Cardiac fibroblast (primary cell): ENCODE measurements around the gene RNF208.

Experiments used
- DNase-seq, 2 donors: peaks; one replicate each; pipeline versions ENCODE4 v3.0.0 to v3.0.0-alpha.2; 2010; ENCODE audit warnings: low read depth in 2 of 2
- H3K4me3 ChIP-seq, 2 donors: replicated peaks in 1 of 2; 1 replicate in 1 of 2; 2 replicates in 1 of 2; pipeline ENCODE4 v1.5.1; 2011; ENCODE audit warnings: low read depth in 2 of 2, low read length in 2 of 2, mild to moderate bottlenecking in 2 of 2, moderate library complexity in 1 of 2
- CTCF ChIP-seq: IDR thresholded peaks from one replicate; pipeline ENCODE4 v1.5.1; 2011; ENCODE audit warnings: low read depth, mild to moderate bottlenecking, low read length, inconsistent platforms

Gene RNF208

GRCh38 chr9:137218212-137218753 lies 3.8 kb downstream of the RNF208 start:
- no peak overlapping the region for H3K4me3 ChIP-seq
- no peak for DNase-seq
- TF ChIP-seq CTCF, result no peak

- H3K4me3 ChIP-seq, result peak overlapping the region in 1 of 2 donors; percentile 19
Observed at GRCh38 chr9:137217276-137218211, 4.5 kb downstream of the RNF208 start.

GRCh38 chr9:137216188-137216965 lies 5.7 kb downstream of the RNF208 start:
- no peak for TF ChIP-seq CTCF
- H3K4me3 ChIP-seq, result no peak overlapping the region
- DNase-seq, result no peak

More at GRCh38 chr9:137217276-137218211, 4.5 kb downstream of the RNF208 start:
- TF ChIP-seq CTCF, result no peak
- peak in 1 of 2 donors; percentile 28 for DNase-seq

GRCh38 chr9:137215196-137215986 lies 6.6 kb downstream of the RNF208 start:
- DNase-seq, result no peak
- no peak overlapping the region for H3K4me3 ChIP-seq
- TF ChIP-seq CTCF, result no peak

GRCh38 chr9:137214620-137215019 lies 7.4 kb downstream of the RNF208 start:
- no peak for DNase-seq
- no peak overlapping the region for H3K4me3 ChIP-seq

More at GRCh38 chr9:137214620-137215019, 7.4 kb downstream of the RNF208 start:
- TF ChIP-seq CTCF, result no peak
